A549 (cell line): Measurements from ENCODE around the gene CHTF18.

ENCODE experiments used
- BCL3 ChIP-seq: fragments of >200 bp; sonication (Bioruptor Twin); formaldehyde crosslinking; IDR thresholded peaks from 3 replicates; pipeline ENCODE4 v1.6.1; 2016
- CTCF ChIP-seq: fragments of >200 bp; sonication (Bioruptor Twin); formaldehyde crosslinking; IDR thresholded peaks from 3 replicates; pipeline ENCODE4 v1.5.1; 2016
- EHMT2 ChIP-seq: fragments of 200-600 bp; sonication (generic); IDR thresholded peaks from 2 replicates; pipeline ENCODE4 v1.6.1; 2016; ENCODE audit warnings: antibody characterized with exemption, low read depth, mild to moderate bottlenecking, moderate library complexity
- FOSL2 ChIP-seq, 2 experiments: fragments of 450-650 bp in 1 of 2; fragments of >200 bp in 1 of 2; sonication (Bioruptor Twin) in 1 of 2; formaldehyde crosslinking; IDR thresholded peaks; 2 replicates each; pipeline versions ENCODE4 v1.5.0 to v1.6.1; 2016 to 2020; ENCODE audit warnings: mild to moderate bottlenecking in 1 of 2, moderate library complexity in 1 of 2
- POLR2A ChIP-seq: IDR thresholded peaks from 2 replicates; pipeline ENCODE4 v1.6.1; 2012; ENCODE audit warnings: mild to moderate bottlenecking, low read length
- RFX5 ChIP-seq: fragments of 450-650 bp; IDR thresholded peaks from 2 replicates; pipeline ENCODE4 v1.7.1; 2014; ENCODE audit warnings: antibody characterized with exemption, mild to moderate bottlenecking, moderate library complexity
- TFCP2L1 ChIP-seq: fragments of 250-450 bp; sonication (Bioruptor Pico); IDR thresholded peaks from 2 replicates; pipeline ENCODE4 v1.5.0; 2021; ENCODE audit warnings: mild to moderate bottlenecking
- ZSCAN20 ChIP-seq: fragments of 250-450 bp; sonication (Bioruptor Pico); IDR thresholded peaks from 2 replicates; pipeline ENCODE4 v1.8.0; 2022; ENCODE audit warnings: mild to moderate bottlenecking, moderate library complexity

GRCh38 chr16:789191-789850, 901 bp downstream of the CHTF18 start:
- TF ChIP-seq BCL3: no peak
- no peak for TF ChIP-seq CTCF
- TF ChIP-seq FOSL2 (IDR thresholded peaks at IDR 0.05): no peak
- no peak for TF ChIP-seq FOSL2 (CRISPR knock-in tag; IDR thresholded peaks at IDR 0.05)
- no peak for TF ChIP-seq ZSCAN20 (CRISPR knock-in tag)
- no peak for TF ChIP-seq POLR2A
- TF ChIP-seq RFX5: no peak
- TF ChIP-seq TFCP2L1 (CRISPR knock-in tag): no peak
- no peak for TF ChIP-seq EHMT2
